Effector memory CD8-positive, alpha-beta T cell (primary cell): ENCODE results near the gene KCNH2.

Source experiments
- ATAC-seq: fragments of 150-1000 bp; cut with Tn5 transposase; replicated peaks from 2 replicates; pipeline ENCODE4 v1.10.0; 2021; ENCODE audit warnings: mild to moderate bottlenecking, moderate library complexity
- DNase-seq, 3 experiments: peaks; one replicate each; pipeline ENCODE4 v3.0.0; 2021
- H3K27ac Mint-ChIP-seq, 2 donors: one replicate each; pipeline ENCODE4 v1.8.0; 2022; ENCODE audit warnings: mild to moderate bottlenecking in 2 of 2, mixed read lengths in 2 of 2, moderate library complexity in 2 of 2
- H3K27me3 Mint-ChIP-seq, 2 donors: one replicate each; pipeline ENCODE4 v1.8.0; 2022; ENCODE audit warnings: mixed read lengths in 2 of 2
- H3K36me3 Mint-ChIP-seq: one replicate; pipeline ENCODE4 v1.8.0; 2022; ENCODE audit warnings: mild to moderate bottlenecking, moderate library complexity, mixed read lengths; ENCODE audit not compliant: insufficient read depth
- H3K4me1 Mint-ChIP-seq, 2 donors: one replicate each; pipeline ENCODE4 v1.8.0; 2022; ENCODE audit warnings: low read depth in 2 of 2, mixed read lengths in 2 of 2
- H3K4me3 Mint-ChIP-seq, 2 donors: one replicate each; pipeline ENCODE4 v1.8.0; 2022; ENCODE audit warnings: mild to moderate bottlenecking in 2 of 2, mixed read lengths in 2 of 2, moderate library complexity in 2 of 2
- H3K9me3 Mint-ChIP-seq, 2 donors: one replicate each; pipeline ENCODE4 v1.8.0; 2022; ENCODE audit warnings: mixed read lengths in 2 of 2

KCNH2 gene

DNA sequence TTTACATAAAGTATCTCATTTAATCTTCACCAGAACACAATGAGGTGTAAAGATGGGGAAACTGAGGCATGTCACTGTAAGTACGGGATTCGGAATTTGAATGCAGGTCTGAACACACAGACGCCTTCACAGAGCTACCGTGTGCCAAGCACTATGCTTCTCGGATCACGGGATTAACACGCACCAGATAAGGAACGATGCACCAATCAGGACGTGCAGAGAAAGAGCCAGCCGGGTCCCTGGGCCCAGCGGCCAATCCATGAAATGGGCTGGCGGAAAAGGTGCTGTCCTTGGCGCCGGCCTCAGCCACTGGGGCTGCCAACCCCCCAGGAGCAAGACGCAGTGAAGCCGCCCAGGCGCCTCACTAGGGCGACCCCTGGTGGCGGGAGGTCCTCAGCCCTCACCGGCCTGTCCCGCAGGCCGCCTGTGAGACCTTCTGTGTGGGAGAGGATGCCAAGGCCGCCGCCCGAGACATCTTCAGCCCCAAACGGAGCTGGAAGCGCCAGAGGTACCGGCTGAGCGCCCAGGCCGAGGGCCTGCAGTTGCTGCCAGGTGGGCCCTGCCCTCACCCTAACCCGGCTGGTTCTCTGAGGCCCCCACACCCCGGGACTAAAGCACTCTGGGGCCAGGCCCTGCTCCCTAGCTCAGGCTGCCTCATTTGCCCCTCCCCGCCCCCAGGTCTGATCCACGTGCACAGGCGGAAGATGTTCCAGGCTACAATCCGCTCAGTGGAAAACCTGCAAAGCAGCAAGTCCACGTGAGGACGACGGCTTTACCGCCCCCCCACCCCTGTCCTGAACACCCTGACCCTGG lies 30.6 kb upstream of the KCNH2 start:
- Mint-ChIP-seq H3K4me1 (peaks cover 39 to 41% of the 10 kb centered on the region in 2 donors), H3K9me3 (no peaks in the 10 kb centered on the region), H3K36me3 (peaks cover 16% of the 10 kb centered on the region), H3K4me3 (peak overlapping the region; percentile 75 to 84), H3K27ac (peak overlapping the region; percentile 82 to 88), H3K27me3 (no peaks in the 10 kb centered on the region)
- DNase-seq (peak; percentile 84 to 85 (median 85)), ATAC-seq (peak; percentile 57)

DNA sequence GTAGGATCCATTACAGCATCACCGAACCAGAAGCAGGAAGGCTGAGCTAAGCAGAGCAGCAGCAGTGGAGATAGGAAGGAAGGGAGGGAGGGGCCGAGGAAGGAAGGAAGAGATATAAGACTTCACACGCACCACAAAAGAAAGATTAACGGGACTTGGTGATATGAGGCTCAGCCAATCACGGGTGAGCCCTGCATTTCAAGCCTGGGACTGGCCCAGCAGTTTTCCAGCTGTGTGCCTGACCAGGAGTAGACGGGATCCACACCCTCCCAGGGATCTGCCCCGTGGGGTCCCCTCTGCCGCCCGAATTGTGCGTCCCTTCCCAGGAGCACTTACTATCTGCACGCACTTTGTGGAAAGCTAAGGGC lies 30.0 kb upstream of the KCNH2 start:
- H3K4me1 Mint-ChIP-seq, result peaks cover 37 to 41% of the 10 kb centered on the region in 2 donors
- DNase-seq (no peak), ATAC-seq (peak; percentile 42)
- H3K9me3 Mint-ChIP-seq, result no peaks in the 10 kb centered on the region
- peaks cover 13% of the 10 kb centered on the region for H3K36me3 Mint-ChIP-seq
- H3K4me3 Mint-ChIP-seq, result peak overlapping the region; percentile 75 to 84
- H3K27ac Mint-ChIP-seq, result peak overlapping the region; percentile 82 to 88
- H3K27me3 Mint-ChIP-seq, result no peaks in the 10 kb centered on the region

DNA sequence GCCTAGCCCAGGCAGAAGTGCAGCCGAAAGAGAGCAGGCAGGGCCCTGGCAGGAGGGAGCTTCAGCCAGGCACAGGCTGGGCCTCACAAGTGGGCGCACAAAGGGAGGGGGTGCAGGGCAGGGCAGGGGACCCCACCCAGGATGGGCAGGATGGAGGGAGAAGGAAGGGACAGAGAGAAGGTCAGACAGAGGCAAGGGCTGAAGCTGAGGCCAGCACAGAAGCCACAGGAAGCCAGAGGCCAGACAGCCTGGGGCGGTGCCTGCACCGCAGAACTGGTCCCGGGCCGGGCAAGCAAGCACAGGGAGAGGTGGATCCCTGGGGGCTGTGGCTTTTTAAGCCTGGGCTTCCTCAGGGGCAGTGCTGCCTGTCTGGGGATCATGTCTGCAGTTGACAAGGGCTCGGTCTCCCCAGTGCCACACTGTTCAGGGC lies 29.4 kb upstream of the KCNH2 start:
- peak overlapping the region; percentile 75 to 84 for H3K4me3 Mint-ChIP-seq
- peak overlapping the region; percentile 82 to 88 for H3K27ac Mint-ChIP-seq
- no peaks in the 10 kb centered on the region for H3K9me3 Mint-ChIP-seq
- peaks cover 13% of the 10 kb centered on the region for H3K36me3 Mint-ChIP-seq
- no peaks in the 10 kb centered on the region for H3K27me3 Mint-ChIP-seq
- no peak for DNase-seq
- ATAC-seq, result no peak
- H3K4me1 Mint-ChIP-seq, result peaks cover 34 to 37% of the 10 kb centered on the region in 2 donors

DNA sequence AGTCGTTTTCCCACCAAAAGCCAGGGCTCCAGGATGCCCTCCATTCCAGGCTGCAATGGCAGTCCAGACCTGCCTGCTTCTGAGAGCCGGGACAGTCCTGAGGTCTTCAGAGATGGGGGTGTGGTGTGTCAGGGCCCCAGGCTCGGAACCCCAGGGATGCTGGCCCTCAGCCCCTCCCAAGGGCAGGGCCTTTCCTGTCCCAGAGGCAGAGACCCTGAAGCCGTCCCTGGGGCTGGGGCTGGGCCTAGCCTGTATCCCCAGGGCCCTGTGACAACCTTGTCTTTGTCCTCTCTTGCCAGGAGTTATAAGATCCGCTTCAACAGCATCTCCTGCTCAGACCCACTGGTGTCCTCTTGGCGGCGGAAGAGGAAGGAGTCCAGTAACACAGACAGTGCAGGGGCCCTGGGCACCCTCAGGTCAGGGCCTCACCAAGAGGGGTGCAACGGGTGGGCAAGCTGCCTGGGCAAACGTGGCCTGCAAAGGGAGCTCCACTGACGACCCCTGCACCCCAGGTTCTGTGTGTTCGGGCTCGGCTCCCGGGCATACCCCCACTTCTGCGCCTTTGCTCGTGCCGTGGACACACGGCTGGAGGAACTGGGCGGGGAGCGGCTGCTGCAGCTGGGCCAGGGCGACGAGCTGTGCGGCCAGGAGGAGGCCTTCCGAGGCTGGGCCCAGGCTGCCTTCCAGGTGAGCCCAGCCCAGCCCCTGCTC lies 28.6 kb upstream of the KCNH2 start:
- no peaks in the 10 kb centered on the region for H3K9me3 Mint-ChIP-seq
- H3K27ac Mint-ChIP-seq, result peak overlapping the region in 1 of 2 donors; percentile 88
- DNase-seq (no peak), ATAC-seq (no peak)
- peaks cover 28 to 30% of the 10 kb centered on the region in 2 donors for H3K4me1 Mint-ChIP-seq
- no peaks in the 10 kb centered on the region for H3K27me3 Mint-ChIP-seq
- peak overlapping the region in 1 of 2 donors; percentile 75 for H3K4me3 Mint-ChIP-seq
- peaks cover 7% of the 10 kb centered on the region for H3K36me3 Mint-ChIP-seq

DNA sequence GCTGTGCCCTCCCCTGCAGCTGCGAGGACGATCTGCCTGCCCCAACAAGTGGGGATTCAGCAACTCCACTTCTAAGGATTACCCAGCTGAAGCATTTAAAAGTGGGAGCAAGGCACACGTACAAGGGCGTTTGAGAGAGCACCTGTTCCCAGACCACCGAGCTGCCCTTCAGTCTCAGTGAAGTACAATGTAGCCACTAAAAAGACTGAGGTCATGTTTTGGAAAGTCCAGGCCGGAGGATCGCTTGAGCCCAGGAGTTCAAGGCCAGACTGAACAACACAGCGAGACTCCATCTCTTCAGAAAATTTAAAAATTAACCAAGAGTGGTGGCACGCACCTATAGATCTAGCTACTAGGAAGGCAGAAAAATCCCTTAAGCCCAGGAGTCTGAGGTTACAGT lies 27.4 kb upstream of the KCNH2 start:
- DNase-seq, result no peak
- H3K4me3 Mint-ChIP-seq, result peak overlapping the region in 1 of 2 donors; percentile 27
- H3K27ac Mint-ChIP-seq, result no peak overlapping the region
- H3K36me3 Mint-ChIP-seq, result peaks cover 4% of the 10 kb centered on the region
- H3K9me3 Mint-ChIP-seq, result no peaks in the 10 kb centered on the region
- no peak for ATAC-seq
- peaks cover 21 to 25% of the 10 kb centered on the region in 2 donors for H3K4me1 Mint-ChIP-seq
- no peaks in the 10 kb centered on the region for H3K27me3 Mint-ChIP-seq

DNA sequence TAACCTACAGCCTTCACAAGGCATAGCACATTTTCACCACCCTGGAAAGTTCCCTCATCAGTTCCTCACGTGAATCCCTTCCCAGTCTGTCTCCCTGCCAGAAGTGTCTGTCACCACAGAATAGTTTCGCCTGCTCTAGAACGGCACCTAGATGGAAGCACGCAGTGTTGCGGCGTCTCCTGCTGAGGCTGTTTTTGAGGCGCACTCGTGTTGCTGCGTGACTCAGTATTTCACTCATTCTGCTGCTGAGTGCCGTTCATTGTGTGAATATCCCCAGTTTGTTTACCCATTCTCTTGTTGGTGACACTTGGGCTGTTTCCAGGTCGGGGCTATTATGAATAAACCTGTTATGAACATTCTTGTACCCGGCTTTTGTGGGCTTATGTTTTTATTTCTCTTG lies 25.5 kb upstream of the KCNH2 start:
- ATAC-seq (no peak), DNase-seq (no peak)
- Mint-ChIP-seq H3K9me3 (no peaks in the 10 kb centered on the region), H3K27ac (no peak overlapping the region), H3K27me3 (no peaks in the 10 kb centered on the region), H3K4me3 (no peak overlapping the region), H3K36me3 (peaks cover 15% of the 10 kb centered on the region), H3K4me1 (peaks cover 15 to 26% of the 10 kb centered on the region in 2 donors)

DNA sequence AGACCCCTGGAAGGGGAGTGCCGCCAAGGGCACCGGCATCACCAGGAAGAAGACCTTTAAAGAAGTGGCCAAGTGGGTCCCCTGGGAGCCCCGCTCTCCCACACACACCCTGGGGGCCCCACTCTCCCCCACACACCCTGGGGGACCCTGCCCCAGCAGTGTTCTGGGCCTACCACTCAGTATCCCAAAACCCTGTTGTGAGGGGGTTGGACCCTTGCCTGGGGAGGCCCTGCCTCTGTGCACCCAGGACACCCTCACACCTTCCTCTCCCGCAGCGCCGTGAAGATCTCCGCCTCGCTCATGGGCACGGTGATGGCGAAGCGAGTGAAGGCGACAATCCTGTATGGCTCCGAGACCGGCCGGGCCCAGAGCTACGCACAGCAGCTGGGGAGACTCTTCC lies 23.4 kb upstream of the KCNH2 start:
- Mint-ChIP-seq H3K36me3 (peaks cover 18% of the 10 kb centered on the region), H3K4me1 (peaks cover 7 to 22% of the 10 kb centered on the region in 2 donors), H3K27me3 (peaks cover 0 to 7% of the 10 kb centered on the region in 2 donors), H3K27ac (no peak overlapping the region), H3K4me3 (no peak overlapping the region), H3K9me3 (no peaks in the 10 kb centered on the region)
- DNase-seq (no peak), ATAC-seq (no peak)

DNA sequence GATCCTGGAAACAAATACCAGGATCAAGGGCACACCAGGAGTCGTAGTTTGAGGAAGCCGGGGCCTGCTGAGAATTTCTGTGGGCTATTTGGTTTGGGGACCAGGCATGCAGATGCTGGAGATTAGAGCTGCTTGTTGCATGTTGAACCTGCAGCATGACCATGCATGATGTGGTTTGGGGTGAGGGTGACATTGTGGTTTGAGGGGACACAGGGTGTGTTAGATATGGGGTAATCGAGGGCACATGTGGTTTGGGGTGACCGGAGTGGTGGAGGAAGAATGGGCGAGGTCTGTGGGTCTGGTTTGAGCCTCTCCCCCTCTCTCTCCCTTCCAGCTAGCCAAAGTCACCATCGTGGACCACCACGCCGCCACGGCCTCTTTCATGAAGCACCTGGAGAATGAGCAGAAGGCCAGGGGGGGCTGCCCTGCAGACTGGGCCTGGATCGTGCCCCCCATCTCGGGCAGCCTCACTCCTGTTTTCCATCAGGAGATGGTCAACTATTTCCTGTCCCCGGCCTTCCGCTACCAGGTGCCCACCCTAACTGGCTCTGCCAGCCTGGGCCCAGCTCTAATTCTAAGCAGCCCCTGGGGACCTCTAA lies 22.9 kb upstream of the KCNH2 start:
- no peak for ATAC-seq
- peak overlapping the region in 1 of 2 donors; percentile 21 for H3K27ac Mint-ChIP-seq
- H3K27me3 Mint-ChIP-seq, result peaks cover 0 to 7% of the 10 kb centered on the region in 2 donors
- peaks cover 7 to 22% of the 10 kb centered on the region in 2 donors for H3K4me1 Mint-ChIP-seq
- no peak overlapping the region for H3K4me3 Mint-ChIP-seq
- H3K36me3 Mint-ChIP-seq, result peaks cover 18% of the 10 kb centered on the region
- no peaks in the 10 kb centered on the region for H3K9me3 Mint-ChIP-seq
- no peak for DNase-seq

DNA sequence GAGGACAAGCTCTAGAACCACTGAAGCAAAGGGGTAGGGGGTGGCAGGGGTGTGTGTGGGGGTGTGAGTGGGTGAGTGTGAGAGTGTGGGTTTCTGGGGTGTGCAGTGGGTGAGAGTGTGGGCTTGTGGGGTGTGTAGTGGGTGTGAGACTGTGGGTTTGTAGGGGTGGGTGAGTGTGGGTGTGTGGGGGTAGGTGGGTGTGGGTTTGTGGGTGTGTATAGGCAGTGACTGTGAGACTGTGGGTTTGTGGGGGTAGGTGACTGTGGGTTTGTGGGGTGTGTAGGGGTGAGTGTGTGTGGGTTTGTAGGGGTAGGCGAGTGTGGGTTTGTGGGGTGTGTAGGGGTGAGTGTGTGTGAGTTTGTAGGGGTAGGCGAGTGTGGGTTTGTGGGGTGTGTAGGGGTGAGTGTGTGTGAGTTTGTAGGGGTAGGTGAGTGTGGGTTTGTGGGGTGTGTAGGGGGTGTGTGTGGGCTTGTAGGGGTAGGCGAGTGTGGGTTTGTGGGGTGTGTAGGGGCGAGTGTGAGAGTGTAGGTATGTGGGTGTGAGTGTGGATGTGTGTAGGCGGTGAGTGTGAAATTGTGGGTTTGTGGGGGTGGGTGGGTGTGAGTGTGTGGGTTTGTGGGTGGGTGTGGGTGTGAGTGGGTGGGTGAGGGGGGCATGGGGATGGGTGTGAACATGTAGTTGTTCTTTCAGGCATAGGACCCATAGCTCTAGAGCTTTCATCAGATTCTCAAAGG lies 21.5 kb upstream of the KCNH2 start:
- Mint-ChIP-seq H3K27me3 (peaks cover 0 to 7% of the 10 kb centered on the region in 2 donors), H3K27ac (peak overlapping the region; percentile 66 to 71), H3K4me1 (peaks cover 7 to 24% of the 10 kb centered on the region in 2 donors), H3K4me3 (no peak overlapping the region), H3K36me3 (peaks cover 18% of the 10 kb centered on the region), H3K9me3 (no peaks in the 10 kb centered on the region)
- DNase-seq (peak; percentile 40 to 52 (median 47)), ATAC-seq (peak; percentile 83)

DNA sequence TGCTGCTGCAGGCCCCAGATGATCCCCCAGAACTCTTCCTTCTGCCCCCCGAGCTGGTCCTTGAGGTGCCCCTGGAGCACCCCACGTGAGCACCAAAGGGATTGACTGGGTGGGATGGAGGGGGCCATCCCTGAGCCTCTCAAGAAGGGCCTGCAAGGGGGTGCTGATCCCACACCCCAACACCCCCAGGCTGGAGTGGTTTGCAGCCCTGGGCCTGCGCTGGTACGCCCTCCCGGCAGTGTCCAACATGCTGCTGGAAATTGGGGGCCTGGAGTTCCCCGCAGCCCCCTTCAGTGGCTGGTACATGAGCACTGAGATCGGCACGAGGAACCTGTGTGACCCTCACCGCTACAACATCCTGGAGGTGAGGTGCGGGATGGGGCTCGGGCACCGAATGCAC lies 20.9 kb upstream of the KCNH2 start:
- Mint-ChIP-seq H3K9me3 (no peaks in the 10 kb centered on the region), H3K36me3 (peaks cover 18% of the 10 kb centered on the region), H3K4me1 (peaks cover 7 to 27% of the 10 kb centered on the region in 2 donors), H3K4me3 (no peak overlapping the region), H3K27me3 (peaks cover 0 to 7% of the 10 kb centered on the region in 2 donors), H3K27ac (peak overlapping the region; percentile 66 to 71)
- DNase-seq, result no peak
- no peak for ATAC-seq

DNA sequence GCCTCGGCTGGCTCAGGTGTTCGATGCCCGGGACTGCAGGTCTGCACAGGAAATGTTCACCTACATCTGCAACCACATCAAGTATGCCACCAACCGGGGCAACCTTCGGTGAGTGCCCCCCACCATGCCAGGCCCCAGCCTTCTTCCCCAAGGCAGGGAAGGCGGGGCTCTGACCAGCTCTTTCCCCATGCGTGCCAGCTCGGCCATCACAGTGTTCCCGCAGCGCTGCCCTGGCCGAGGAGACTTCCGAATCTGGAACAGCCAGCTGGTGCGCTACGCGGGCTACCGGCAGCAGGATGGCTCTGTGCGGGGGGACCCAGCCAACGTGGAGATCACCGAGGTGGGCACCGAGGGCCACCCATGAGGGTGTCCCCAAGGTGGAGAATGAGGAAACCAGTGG lies 20.2 kb upstream of the KCNH2 start:
- Mint-ChIP-seq H3K27ac (peak overlapping the region in 1 of 2 donors; percentile 49), H3K27me3 (peaks cover 0 to 7% of the 10 kb centered on the region in 2 donors)

DNA sequence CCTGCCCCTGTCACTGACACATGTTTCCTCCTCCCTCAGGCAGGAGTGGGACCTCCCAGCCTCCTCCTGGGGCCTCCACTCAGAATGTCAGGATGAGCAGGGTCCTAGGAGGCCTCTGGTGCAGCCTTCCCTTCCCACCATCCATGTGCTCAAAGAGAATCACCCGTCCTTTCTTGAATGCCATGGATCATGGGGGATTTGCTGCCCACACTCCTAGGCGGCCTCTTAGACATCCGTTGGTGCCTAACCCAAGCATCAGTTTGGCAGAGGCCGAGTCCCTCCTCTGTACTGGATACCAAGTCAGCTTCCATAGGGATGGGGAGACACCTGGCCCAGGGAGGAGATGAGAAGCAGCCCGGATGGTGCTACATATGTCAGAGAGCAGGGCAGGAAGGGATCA lies 19.7 kb upstream of the KCNH2 start:
- no peaks in the 10 kb centered on the region for H3K9me3 Mint-ChIP-seq
- peaks cover 7 to 32% of the 10 kb centered on the region in 2 donors for H3K4me1 Mint-ChIP-seq
- peak overlapping the region in 1 of 2 donors; percentile 49 for H3K27ac Mint-ChIP-seq
- peaks cover 18% of the 10 kb centered on the region for H3K36me3 Mint-ChIP-seq
- no peak for DNase-seq
- ATAC-seq, result no peak
- H3K4me3 Mint-ChIP-seq, result no peak overlapping the region
- peaks cover 0 to 10% of the 10 kb centered on the region in 2 donors for H3K27me3 Mint-ChIP-seq

More for the DNA sequence above, 20.2 kb upstream of the KCNH2 start:
- DNase-seq (no peak), ATAC-seq (no peak)
- Mint-ChIP-seq H3K36me3 (peaks cover 18% of the 10 kb centered on the region), H3K4me3 (no peak overlapping the region), H3K4me1 (peaks cover 7 to 30% of the 10 kb centered on the region in 2 donors), H3K9me3 (no peaks in the 10 kb centered on the region)

DNA sequence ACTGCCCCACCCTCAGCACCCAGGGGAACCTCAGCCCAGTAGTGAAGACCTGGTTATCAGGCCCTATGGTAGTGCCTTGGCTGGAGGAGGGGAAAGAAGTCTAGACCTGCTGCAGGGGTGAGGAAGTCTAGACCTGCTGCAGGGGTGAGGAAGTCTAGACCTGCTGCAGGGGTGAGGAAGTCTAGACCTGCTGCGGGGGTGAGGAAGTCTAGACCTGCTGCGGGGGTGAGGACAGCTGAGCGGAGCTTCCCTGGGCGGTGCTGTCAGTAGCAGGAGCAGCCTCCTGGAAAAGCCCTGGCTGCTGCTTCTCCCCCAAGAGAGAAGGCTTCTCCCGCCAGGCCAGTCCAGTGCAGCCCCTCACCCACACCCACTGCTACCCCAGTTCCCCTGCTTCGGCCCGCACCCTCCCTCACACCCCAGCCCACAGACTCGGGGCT lies 19.0 kb upstream of the KCNH2 start:
- Mint-ChIP-seq H3K4me3 (no peak overlapping the region), H3K9me3 (no peaks in the 10 kb centered on the region), H3K36me3 (peaks cover 18% of the 10 kb centered on the region), H3K4me1 (peaks cover 10 to 32% of the 10 kb centered on the region in 2 donors), H3K27ac (no peak overlapping the region), H3K27me3 (peaks cover 0 to 15% of the 10 kb centered on the region in 2 donors)
- DNase-seq, result no peak
- ATAC-seq, result no peak
